ENCODE measurements around the gene NPY. TPM values are rescaled to one million over a fixed set of nuclear protein-coding genes. Genes with fewer than 3 reads are reported as not detected.

NPY gene
- polyA plus RNA-seq, 4 donors = 1.6 to 96.4 (median 7.2) TPM

GRCh38 chr7:24337180-24337579, 53.2 kb downstream of the NPY start:
- DNase-seq (no peak), FAIRE-seq (no peak)
- 44 to 65% (median 51%) methylated on average over 6 of the region's 6 CpGs for WGBS, 3 donors
- H3K4me3 ChIP-seq (ENCODE audit: low read depth in 1 of 3, low read length in 3 of 3) = no peak overlapping the region
- no peaks in the 10 kb centered on the region for H3K36me3 ChIP-seq (ENCODE audit: control insufficient read depth in 3 of 3, insufficient read depth in 2 of 3, low read depth in 1 of 3, low read length in 3 of 3)
- H3K9me3 ChIP-seq (ENCODE audit: control insufficient read depth in 2 of 2, insufficient read depth in 1 of 2, low read depth in 1 of 2, low read length in 1 of 2) = no peaks in the 10 kb centered on the region
- no peak overlapping the region for H3K27ac ChIP-seq (ENCODE audit: low read depth in 1 of 3, low read length in 2 of 3)
- H3K4me1 ChIP-seq (ENCODE audit: control insufficient read depth in 3 of 3, insufficient read depth in 2 of 3, low read depth in 1 of 3, low read length in 2 of 3) = no peaks in the 10 kb centered on the region
- peaks cover 0 to 6% (median 4%) of the 10 kb centered on the region in 3 donors for H3K27me3 ChIP-seq (ENCODE audit: control insufficient read depth in 3 of 3, insufficient read depth in 3 of 3, low read length in 3 of 3)

DNA sequence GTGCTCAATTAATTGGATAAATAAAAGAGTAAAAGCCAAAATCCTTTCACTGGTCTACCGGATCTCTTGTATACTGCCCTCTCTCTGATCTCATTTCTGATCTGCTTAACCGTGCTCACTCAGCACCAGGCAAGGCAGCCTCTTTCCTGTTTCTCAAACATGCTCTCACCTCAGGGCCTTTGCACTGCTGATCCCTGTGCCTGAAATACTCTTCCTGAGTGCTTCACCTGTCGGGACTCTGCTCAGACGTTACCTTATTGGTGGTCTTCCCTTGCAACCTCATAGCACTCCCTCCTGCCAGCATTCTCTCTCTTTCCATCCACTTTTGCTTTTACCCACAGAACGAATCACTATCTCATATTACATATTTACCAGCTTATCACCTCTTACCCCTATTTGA, 55.6 kb downstream of the NPY start:
- WGBS, 3 donors = 71 to 74% (median 72%) methylated on average over 5 of the region's 5 CpGs
- no peaks in the 10 kb centered on the region for H3K9me3 ChIP-seq (ENCODE audit: control insufficient read depth in 2 of 2, insufficient read depth in 1 of 2, low read depth in 1 of 2, low read length in 1 of 2)
- FAIRE-seq (no peak), DNase-seq (no peak)
- H3K4me1 ChIP-seq (ENCODE audit: control insufficient read depth in 3 of 3, insufficient read depth in 2 of 3, low read depth in 1 of 3, low read length in 2 of 3) = no peaks in the 10 kb centered on the region
- H3K27ac ChIP-seq (ENCODE audit: low read depth in 1 of 3, low read length in 2 of 3) = no peak overlapping the region
- H3K27me3 ChIP-seq (ENCODE audit: control insufficient read depth in 3 of 3, insufficient read depth in 3 of 3, low read length in 3 of 3) = peaks cover 0 to 6% (median 4%) of the 10 kb centered on the region in 3 donors
- H3K36me3 ChIP-seq (ENCODE audit: control insufficient read depth in 3 of 3, insufficient read depth in 2 of 3, low read depth in 1 of 3, low read length in 3 of 3) = no peaks in the 10 kb centered on the region
- H3K4me3 ChIP-seq (ENCODE audit: low read depth in 1 of 3, low read length in 3 of 3) = no peak overlapping the region

GRCh38 chr7:24340727-24341126, 56.7 kb downstream of the NPY start:
- 78 to 89% (median 78%) methylated on average over 3 of the region's 3 CpGs for WGBS, 3 donors
- Histone ChIP-seq H3K4me3 (ENCODE audit: low read depth in 1 of 3, low read length in 3 of 3) (no peak overlapping the region), H3K9me3 (ENCODE audit: control insufficient read depth in 2 of 2, insufficient read depth in 1 of 2, low read depth in 1 of 2, low read length in 1 of 2) (no peaks in the 10 kb centered on the region), H3K4me1 (ENCODE audit: control insufficient read depth in 3 of 3, insufficient read depth in 2 of 3, low read depth in 1 of 3, low read length in 2 of 3) (no peaks in the 10 kb centered on the region), H3K27me3 (ENCODE audit: control insufficient read depth in 3 of 3, insufficient read depth in 3 of 3, low read length in 3 of 3) (peaks cover 0 to 6% (median 4%) of the 10 kb centered on the region in 3 donors), H3K27ac (ENCODE audit: low read depth in 1 of 3, low read length in 2 of 3) (no peak overlapping the region), H3K36me3 (ENCODE audit: control insufficient read depth in 3 of 3, insufficient read depth in 2 of 3, low read depth in 1 of 3, low read length in 3 of 3) (no peaks in the 10 kb centered on the region)
- DNase-seq (no peak), FAIRE-seq (no peak)

Data from small intestine (tissue), 7 donors.